ENCODE measurements around the gene VPS16.

DNA sequence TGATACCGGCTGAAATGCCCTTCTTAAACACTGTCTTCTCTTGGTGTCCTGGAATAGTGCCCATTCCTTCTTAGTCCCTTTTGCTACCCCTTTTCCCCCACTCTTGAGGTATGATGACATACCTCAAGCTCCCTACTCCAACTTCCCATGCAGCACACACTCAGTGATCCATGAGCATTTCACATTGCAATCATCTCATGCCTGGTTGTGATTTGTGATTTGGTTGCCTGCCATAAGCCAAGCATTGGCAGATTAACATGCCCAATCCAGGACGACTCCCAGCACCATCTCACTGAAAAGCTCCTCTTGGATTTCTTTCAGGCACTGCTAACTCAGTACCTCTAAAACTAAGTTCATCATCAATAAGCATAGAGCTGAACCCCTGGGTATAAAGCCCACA is 18.0 kb downstream of the VPS16 start:
- TF ChIP-seq EZH2 (IDR thresholded peaks at IDR 0.05; ENCODE audit: insufficient read depth, poor library complexity, severe bottlenecking) (no peak), EZH2phosphoT487 (IDR thresholded peaks at IDR 0.05; ENCODE audit: insufficient read depth, low read depth) (no peak)
